AG10803 (cell line): ENCODE data around the gene REG3A.

Experiments
- DNase-seq: peaks from one replicate; pipeline ENCODE4 v3.0.0; 2010; ENCODE audit warnings: low read depth
- H3K4me3 ChIP-seq: 2 replicates; pipeline ENCODE4 v1.5.1; 2011; ENCODE audit warnings: mild to moderate bottlenecking, low read length, control low read depth
- TF ChIP-seq, protein P1 (sequence below): conservative IDR thresholded peaks from 2 replicates; pipeline ENCODE4 v1.5.1; 2011; ENCODE audit warnings: mild to moderate bottlenecking, low read length, control low read depth, inconsistent platforms

The REG3A gene

DNA sequence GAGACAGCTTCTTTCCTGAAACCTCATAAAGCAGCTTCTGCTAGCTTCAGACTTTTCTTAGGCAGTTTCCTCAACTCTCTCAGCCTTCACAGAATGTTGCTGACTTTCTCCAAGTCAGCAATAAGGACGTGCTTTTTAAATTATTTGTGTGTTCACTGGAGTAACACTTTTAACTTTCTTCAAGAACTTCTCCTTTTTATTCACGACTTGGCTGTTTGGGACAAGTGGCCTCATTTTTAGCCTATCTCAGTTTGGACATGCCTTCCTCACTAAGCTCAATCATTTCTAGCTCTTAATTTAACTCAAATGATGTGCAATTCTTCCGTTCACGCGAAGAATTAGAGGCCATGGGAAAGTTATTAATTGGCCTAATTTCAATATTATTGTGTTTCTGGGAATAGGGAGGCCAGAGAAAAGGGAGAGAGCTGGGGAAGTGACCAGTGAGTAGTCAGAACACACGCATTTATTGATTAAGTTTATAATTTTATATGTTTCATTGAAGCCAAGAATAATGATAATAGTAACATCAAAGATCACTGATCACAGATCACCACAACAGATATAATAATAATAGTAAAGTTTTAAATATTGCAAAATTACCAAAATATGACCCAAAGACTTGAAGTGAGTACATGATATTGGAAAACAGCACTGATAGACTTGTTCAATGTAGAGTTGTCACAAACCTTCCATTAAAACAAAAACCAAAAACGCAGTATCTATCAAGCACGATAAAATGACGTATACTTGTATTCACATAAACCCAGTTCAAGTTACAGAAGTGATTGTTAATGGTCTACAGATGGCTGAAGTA lies 34.4 kb downstream of the REG3A start:
- H3K4me3 ChIP-seq, result no peak overlapping the region
- DNase-seq, result no peak
- TF ChIP-seq, protein P1, sequence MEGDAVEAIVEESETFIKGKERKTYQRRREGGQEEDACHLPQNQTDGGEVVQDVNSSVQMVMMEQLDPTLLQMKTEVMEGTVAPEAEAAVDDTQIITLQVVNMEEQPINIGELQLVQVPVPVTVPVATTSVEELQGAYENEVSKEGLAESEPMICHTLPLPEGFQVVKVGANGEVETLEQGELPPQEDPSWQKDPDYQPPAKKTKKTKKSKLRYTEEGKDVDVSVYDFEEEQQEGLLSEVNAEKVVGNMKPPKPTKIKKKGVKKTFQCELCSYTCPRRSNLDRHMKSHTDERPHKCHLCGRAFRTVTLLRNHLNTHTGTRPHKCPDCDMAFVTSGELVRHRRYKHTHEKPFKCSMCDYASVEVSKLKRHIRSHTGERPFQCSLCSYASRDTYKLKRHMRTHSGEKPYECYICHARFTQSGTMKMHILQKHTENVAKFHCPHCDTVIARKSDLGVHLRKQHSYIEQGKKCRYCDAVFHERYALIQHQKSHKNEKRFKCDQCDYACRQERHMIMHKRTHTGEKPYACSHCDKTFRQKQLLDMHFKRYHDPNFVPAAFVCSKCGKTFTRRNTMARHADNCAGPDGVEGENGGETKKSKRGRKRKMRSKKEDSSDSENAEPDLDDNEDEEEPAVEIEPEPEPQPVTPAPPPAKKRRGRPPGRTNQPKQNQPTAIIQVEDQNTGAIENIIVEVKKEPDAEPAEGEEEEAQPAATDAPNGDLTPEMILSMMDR, result no peak

DNA sequence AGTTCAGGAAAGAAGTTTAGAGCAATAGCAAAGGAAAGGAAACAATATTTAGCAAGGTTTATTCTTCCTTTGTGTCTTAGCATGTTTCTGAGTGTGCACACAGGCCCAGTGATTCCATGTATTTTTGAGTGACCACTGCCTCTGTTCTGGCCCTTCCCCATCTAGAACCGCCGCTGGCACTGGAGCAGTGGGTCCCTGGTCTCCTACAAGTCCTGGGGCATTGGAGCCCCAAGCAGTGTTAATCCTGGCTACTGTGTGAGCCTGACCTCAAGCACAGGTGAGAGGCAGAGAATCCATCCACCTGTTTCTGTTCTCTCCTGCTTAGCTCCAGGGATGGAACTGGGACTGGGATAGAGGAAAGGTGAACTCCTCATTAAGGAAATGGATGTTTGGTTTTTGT lies 36.9 kb downstream of the REG3A start:
- TF ChIP-seq, protein P1, result no peak
- DNase-seq, result no peak
- no peak overlapping the region for H3K4me3 ChIP-seq

DNA sequence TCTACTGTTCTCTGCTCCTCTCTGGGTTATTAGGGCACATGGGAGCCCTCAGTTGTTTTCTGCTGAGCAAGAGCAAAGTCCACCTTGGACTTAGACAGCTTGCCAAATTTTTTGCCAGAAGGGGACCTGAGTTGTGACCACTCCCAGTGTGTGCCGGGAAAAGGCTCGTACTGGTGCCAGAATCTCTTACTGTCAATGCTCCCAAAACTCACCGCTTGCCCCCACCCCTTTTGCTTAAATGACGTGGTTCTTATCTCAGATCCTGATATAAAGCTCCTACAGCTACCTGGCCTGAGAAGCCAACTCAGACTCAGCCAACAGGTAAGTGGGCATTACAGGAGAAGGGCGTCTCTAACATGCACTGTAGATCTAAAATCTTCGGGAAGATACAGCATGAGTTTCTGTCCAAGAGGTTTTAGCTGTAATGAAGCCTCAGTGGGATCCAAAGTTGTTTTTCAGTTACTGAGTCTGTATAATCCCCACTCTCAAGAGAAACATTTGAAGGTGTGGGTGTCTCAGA lies 39.3 kb downstream of the REG3A start, which contains the start of gene REG1A:
TSS of gene REG1A (plus strand) at position 295 of the 520 bp plus-strand sequence. CDS start 374 bp downstream, outside the sequence.
- H3K4me3 ChIP-seq, result no peak within 1 kb of the TSS
- no peak for DNase-seq
- TF ChIP-seq, protein P1, result no peak

DNA sequence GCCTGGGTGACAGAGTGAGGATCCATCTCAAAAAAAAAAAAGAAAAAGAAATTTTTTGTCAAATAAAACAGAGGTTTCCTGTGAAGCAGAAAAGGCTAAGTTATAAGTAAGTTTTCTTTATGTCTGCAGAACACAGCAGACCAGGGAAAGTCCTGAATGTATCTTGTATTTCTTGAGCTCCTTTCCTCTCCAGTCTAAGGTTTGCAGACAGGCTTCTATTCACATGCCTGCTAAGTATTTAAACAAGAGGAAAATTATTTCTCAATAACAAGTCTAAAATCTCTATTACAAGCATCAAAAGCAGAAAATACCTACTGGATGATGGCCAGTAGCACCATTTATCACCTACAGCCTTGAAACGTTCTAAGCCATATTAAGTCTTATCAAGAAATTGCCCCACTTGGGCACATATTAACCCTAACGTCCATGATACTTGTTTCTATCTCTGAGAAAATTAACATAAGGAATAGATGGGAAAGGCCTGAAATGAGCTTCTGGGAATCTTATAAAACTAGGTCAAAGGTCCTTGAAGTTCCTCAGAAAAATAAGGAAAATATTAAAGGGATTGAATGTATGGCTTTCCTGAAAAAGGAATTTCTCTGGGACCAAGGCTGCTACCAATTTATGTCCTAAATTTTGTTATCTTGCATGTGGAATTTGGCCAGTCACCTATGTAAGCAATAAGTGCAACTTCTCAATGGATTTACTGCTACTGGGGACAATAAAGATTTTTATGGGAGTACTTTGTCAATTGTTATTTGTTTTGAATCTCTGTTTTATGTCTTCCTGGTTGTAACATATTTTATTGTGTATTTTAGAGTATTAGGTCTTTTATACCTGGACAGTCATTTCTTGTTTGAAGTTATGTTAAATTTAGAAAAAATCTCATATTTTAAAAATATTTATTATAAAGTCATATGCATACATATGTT lies 42.3 kb downstream of the REG3A start:
- TF ChIP-seq, protein P1, result no peak
- no peak for DNase-seq
- H3K4me3 ChIP-seq, result no peak overlapping the region

DNA sequence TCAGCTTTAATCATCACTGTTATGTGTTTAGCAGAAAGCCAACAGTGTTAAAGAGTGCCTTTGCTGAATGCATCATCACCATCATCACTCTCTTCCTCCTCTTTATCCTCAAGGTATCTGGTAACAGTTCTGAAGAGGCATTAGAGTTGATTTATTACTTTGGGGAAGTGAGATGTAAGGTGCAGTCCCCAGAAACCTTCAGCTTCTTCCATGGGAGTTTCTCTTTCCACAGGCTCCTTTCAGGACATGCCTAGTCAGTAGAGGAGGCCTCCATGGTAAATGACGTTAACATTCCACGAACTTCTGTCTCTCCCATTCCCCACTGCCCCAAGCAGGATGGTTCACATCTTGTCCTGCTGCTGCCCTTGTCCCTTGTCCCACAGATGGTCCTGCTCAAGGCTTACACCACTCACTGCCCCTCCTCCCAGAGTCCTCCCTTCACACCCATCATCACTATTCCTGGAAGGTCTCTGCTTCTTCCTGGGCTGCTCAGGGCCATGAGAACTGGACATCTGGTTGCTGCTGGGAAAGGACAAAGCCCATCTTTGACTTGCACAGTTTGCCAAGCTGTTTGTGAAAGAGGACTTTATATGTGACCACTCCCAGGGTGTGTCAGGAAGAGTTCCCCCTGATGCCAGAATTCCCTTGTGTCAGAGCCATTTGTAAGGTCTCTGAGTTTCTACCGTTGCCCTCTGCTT lies 44.6 kb downstream of the REG3A start:
- TF ChIP-seq, protein P1, result no peak
- no peak for DNase-seq
- H3K4me3 ChIP-seq, result no peak overlapping the region

DNA sequence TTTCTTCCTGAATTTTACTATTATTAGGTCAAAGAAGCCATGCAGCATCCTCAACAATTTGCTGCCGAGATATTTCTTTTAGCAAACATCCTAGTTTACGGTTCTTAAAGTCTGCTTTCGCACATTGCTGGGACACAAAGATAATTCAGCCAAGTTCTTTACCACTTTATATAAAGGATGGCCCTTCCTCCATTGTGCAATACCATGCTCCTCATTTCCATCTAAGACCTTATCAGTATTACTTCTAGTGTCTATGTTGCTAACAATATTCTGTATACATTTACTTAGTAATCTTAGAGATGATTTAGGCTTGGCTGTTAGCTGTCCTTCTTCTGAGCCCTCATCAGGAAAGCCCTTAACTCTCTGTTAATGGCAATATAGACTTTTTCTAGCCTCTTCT lies 47.3 kb downstream of the REG3A start:
- DNase-seq, result no peak
- TF ChIP-seq, protein P1, result no peak
- H3K4me3 ChIP-seq, result no peak overlapping the region
